ENCODE data around the gene LHFPL4. TPM values are rescaled to one million over a fixed set of nuclear protein-coding genes. Genes with fewer than 3 reads are reported as not detected.

The LHFPL4 gene
- total RNA-seq, 1 experiment from 2014 or later: not detected

DNA sequence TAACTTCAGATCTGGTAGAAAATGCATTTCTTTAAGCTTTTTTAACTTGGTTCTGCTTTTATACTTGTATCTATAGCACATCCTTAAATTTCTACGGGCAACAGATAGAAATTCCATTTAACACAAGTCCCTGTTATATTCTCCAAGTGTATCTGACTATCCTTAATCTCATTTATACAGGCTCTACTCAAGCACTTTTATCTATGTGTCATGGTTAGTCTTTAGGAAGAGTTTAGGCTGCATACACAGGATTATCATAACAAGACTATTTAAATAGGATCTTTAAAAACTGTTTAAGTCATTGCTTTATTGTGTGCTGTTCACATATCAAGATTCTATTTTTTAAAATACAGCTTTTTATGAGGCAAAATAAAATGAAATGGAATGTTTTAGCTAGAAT, 103.5 kb downstream of the LHFPL4 start:
- H4K20me1 ChIP-seq (ENCODE audit: low read length): peaks cover 14% of the 10 kb centered on the region; the same call in 1 of the 2 replicates
- H3K4me3 ChIP-seq (ENCODE audit: low read length): no peak overlapping the region
- TF ChIP-seq EZH2phosphoT487 (IDR thresholded peaks at IDR 0.05; ENCODE audit: borderline replicate concordance, low read length) (no peak), EZH2 (IDR thresholded peaks at IDR 0.05; ENCODE audit: low read length, unreplicated experiment) (no peak)
- TF ChIP-seq, protein P1, sequence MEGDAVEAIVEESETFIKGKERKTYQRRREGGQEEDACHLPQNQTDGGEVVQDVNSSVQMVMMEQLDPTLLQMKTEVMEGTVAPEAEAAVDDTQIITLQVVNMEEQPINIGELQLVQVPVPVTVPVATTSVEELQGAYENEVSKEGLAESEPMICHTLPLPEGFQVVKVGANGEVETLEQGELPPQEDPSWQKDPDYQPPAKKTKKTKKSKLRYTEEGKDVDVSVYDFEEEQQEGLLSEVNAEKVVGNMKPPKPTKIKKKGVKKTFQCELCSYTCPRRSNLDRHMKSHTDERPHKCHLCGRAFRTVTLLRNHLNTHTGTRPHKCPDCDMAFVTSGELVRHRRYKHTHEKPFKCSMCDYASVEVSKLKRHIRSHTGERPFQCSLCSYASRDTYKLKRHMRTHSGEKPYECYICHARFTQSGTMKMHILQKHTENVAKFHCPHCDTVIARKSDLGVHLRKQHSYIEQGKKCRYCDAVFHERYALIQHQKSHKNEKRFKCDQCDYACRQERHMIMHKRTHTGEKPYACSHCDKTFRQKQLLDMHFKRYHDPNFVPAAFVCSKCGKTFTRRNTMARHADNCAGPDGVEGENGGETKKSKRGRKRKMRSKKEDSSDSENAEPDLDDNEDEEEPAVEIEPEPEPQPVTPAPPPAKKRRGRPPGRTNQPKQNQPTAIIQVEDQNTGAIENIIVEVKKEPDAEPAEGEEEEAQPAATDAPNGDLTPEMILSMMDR (conservative IDR thresholded peaks at IDR 0.05; ENCODE audit: low read depth, low read length): no peak
- peaks cover 86% of the 10 kb centered on the region for H3K36me3 ChIP-seq (ENCODE audit: low read depth, low read length)
- ChIA-PET POLR2A (ENCODE audit: unreplicated experiment) (no interaction called here), CTCF (no interaction called here)
- H3K27me3 ChIP-seq (ENCODE audit: low read length): no peaks in the 10 kb centered on the region
- intact Hi-C loops (cut with micrococcal nuclease): no loop called here
- no peaks in the 10 kb centered on the region for H3F3A ChIP-seq (ENCODE audit: low read length, unreplicated experiment)
- no peaks in the 10 kb centered on the region for H3K4me1 ChIP-seq (ENCODE audit: insufficient read depth, low read length)
- no peaks in the 10 kb centered on the region for H3K9me2 ChIP-seq (replicated peaks; ENCODE audit: low read length)
- no peak overlapping the region for H3K27ac ChIP-seq (ENCODE audit: low read length)
- no peak for ATAC-seq
- no peak overlapping the region for H3K9ac ChIP-seq (ENCODE audit: low read length)
- BruUV-seq (replicated peaks): no TSS peak
- no peaks in the 10 kb centered on the region for H3K9me3 ChIP-seq (ENCODE audit: low read length)
- no peak overlapping the region for H3K4me2 ChIP-seq (ENCODE audit: low read length)
- H2AFZ ChIP-seq (ENCODE audit: low read length): no peak overlapping the region
- DNase-seq: no peak
- H3K79me2 ChIP-seq (ENCODE audit: low read length): peaks cover 5% of the 10 kb centered on the region; the same call in 1 of the 2 replicates

DNA sequence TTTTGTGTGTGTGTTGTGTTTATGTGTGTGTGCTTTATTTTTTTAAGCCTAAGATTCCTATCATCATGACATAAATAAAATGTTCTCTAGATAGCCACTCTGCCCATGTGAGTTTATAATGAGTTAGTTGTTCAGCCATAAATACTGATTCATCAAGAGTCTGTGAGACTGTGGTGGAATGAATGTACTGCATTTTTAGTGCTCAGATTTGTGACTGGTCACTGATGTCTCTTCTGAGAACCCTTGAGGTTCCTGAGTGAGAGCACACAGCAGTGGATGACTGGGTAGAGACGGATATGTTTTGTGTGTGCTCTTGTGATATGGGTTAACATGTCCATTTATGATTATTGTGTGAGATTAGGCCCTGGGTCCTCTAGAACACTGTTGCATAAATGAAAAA, 105.0 kb downstream of the LHFPL4 start:
- Histone ChIP-seq H3K4me2 (ENCODE audit: low read length) (no peak overlapping the region), H4K20me1 (ENCODE audit: low read length) (peaks cover 14% of the 10 kb centered on the region; the same call in 1 of the 2 replicates), H3K4me3 (ENCODE audit: low read length) (no peak overlapping the region), H3K9ac (ENCODE audit: low read length) (no peak overlapping the region), H3K4me1 (ENCODE audit: insufficient read depth, low read length) (no peaks in the 10 kb centered on the region), H3K27me3 (ENCODE audit: low read length) (no peaks in the 10 kb centered on the region), H3K27ac (ENCODE audit: low read length) (no peak overlapping the region), H3K9me2 (replicated peaks; ENCODE audit: low read length) (no peaks in the 10 kb centered on the region), H3K36me3 (ENCODE audit: low read depth, low read length) (peaks cover 87% of the 10 kb centered on the region), H3K79me2 (ENCODE audit: low read length) (peaks cover 5% of the 10 kb centered on the region; the same call in 1 of the 2 replicates), H2AFZ (ENCODE audit: low read length) (no peak overlapping the region), H3F3A (ENCODE audit: low read length, unreplicated experiment) (no peaks in the 10 kb centered on the region), H3K9me3 (ENCODE audit: low read length) (no peaks in the 10 kb centered on the region)
- no peak for ATAC-seq
- BruUV-seq (replicated peaks): no TSS peak
- TF ChIP-seq, protein P1 (conservative IDR thresholded peaks at IDR 0.05; ENCODE audit: low read depth, low read length): no peak
- TF ChIP-seq EZH2phosphoT487 (IDR thresholded peaks at IDR 0.05; ENCODE audit: borderline replicate concordance, low read length) (no peak), EZH2 (IDR thresholded peaks at IDR 0.05; ENCODE audit: low read length, unreplicated experiment) (no peak)
- no peak for DNase-seq
- intact Hi-C loops (cut with micrococcal nuclease): no loop called here
- ChIA-PET POLR2A (ENCODE audit: unreplicated experiment) (no interaction called here), CTCF (no interaction called here)

Other genes with a start within 250 kb of the LHFPL4 start
- 45.3 and 65.5 TPM in 2 replicates for gene THUMPD3, start 190.8 kb downstream of the LHFPL4 start, total RNA-seq (2014; rRNA removed)
- 64.9 and 74.9 TPM in 2 replicates for gene SETD5, start 156.2 kb downstream of the LHFPL4 start, total RNA-seq (2014; rRNA removed)
- gene MTMR14, start 95.7 kb upstream of the LHFPL4 start, total RNA-seq (2014; rRNA removed): 30.7 and 31.4 TPM in 2 replicates
- gene CPNE9, start 150.0 kb upstream of the LHFPL4 start, total RNA-seq (2014; rRNA removed): 0.07 TPM in 1 of 2 replicates, not detected in the other
- gene BRPF1, start 177.9 kb upstream of the LHFPL4 start, total RNA-seq (2014; rRNA removed): 27.0 and 29.8 TPM in 2 replicates
- gene OGG1, start 196.1 kb upstream of the LHFPL4 start, total RNA-seq (2014; rRNA removed): 38.7 and 47.3 TPM in 2 replicates
- gene CAMK1, start 216.1 kb upstream of the LHFPL4 start, total RNA-seq (2014; rRNA removed): 36.6 and 53.2 TPM in 2 replicates
- 85.4 and 85.9 TPM in 2 replicates for gene TADA3, start 238.7 kb upstream of the LHFPL4 start, total RNA-seq (2014; rRNA removed)
- 131 and 223 TPM in 2 replicates for gene ARPC4, start 239.3 kb upstream of the LHFPL4 start, total RNA-seq (2014; rRNA removed)

Measured in PC-3 (cell line).